Endothelial cell of umbilical vein (primary cell): ENCODE results near the gene LONP2. TPM values are rescaled to one million over a fixed set of nuclear protein-coding genes. Genes with fewer than 3 reads are reported as not detected.
A peak's percentile ranks its signal among the peaks of the same experiment; 100 is the strongest.

Experiments
- BruUV-seq: library from RNA; stranded (reverse); fragments of 400-500 nt; replicated peaks from 2 replicates; lab custom pipeline; 2021; lab: Mats Ljungman, UMichigan
- CTCF ChIA-PET: fragments of 300-600, 350-600 bp; sonication (Branson Sonifier 250); formaldehyde crosslinking; loops from one replicate; lab custom pipeline; 2021; ENCODE audit warnings: antibody characterized with exemption, inconsistent platforms; lab: Charles Lee
- POLR2A ChIA-PET: fragments of 300-600, 350-600 bp; sonication (Branson Sonifier 250); formaldehyde crosslinking; loops from one replicate; lab custom pipeline; 2021; ENCODE audit warnings: antibody characterized with exemption, inconsistent platforms; lab: Charles Lee
- DNase-seq: peaks from one replicate; pipeline ENCODE4 v3.0.0-alpha.2; 2011; ENCODE audit warnings: low read depth, low spot score
- FAIRE-seq: peaks from 2 replicates; lab custom pipeline; 2011; peaks lifted over from hg19 to GRCh38; lab: Jason Lieb, UNC
- H2AFZ ChIP-seq: 2 replicates; pipeline ENCODE4 v1.6.0; 2012; ENCODE audit warnings: low read depth, low read length, control low read depth, inconsistent platforms
- H3K27ac ChIP-seq: 2 replicates; pipeline ENCODE4 v1.5.1; 2011; ENCODE audit warnings: low read depth, mild to moderate bottlenecking, control low read depth, low read length, moderate library complexity; ENCODE audit not compliant: insufficient read depth
- H3K27me3 ChIP-seq, 2 experiments: 2 replicates each; pipeline versions ENCODE4 v1.6.0 to v1.6.1; 2011; ENCODE audit warnings: low read length in 2 of 2, mixed read lengths in 1 of 2; ENCODE audit not compliant: control insufficient read depth in 2 of 2, insufficient read depth in 2 of 2
- H3K36me3 ChIP-seq, 2 experiments: 2 replicates in 1 of 2; 3 replicates in 1 of 2; pipeline ENCODE4 v1.5.1; 2011; ENCODE audit warnings: low read length in 2 of 2, mild to moderate bottlenecking in 1 of 2, moderate library complexity in 1 of 2; ENCODE audit not compliant: control insufficient read depth in 2 of 2, insufficient read depth in 2 of 2; ENCODE audit errors: extremely low read depth in 1 of 2
- H3K4me1 ChIP-seq: 3 replicates; pipeline ENCODE4 v1.5.1; 2011; ENCODE audit warnings: mild to moderate bottlenecking, low read length; ENCODE audit not compliant: control insufficient read depth, insufficient read depth; ENCODE audit errors: extremely low read depth
- H3K4me2 ChIP-seq: 2 replicates; pipeline ENCODE4 v1.6.1; 2011; ENCODE audit warnings: low read length, control low read depth, mixed read lengths; ENCODE audit not compliant: insufficient read depth
- H3K4me3 ChIP-seq, 3 experiments: fragments of 200-600 bp in 1 of 3; sonication (generic), shearing (Covaris generic) in 1 of 3; replicated peaks in 1 of 3; 2 replicates each; pipeline ENCODE4 v1.5.1; 2011 to 2016; ENCODE audit warnings: control low read depth in 3 of 3, low read length in 3 of 3, mild to moderate bottlenecking in 2 of 3, inconsistent platforms in 1 of 3, low read depth in 1 of 3, moderate library complexity in 1 of 3; ENCODE audit not compliant: insufficient read depth in 1 of 3
- H3K79me2 ChIP-seq: 2 replicates; pipeline ENCODE4 v1.6.0; 2012; ENCODE audit warnings: low read length, inconsistent platforms; ENCODE audit not compliant: control insufficient read depth, insufficient read depth
- H3K9ac ChIP-seq: replicated peaks from 2 replicates; pipeline ENCODE3; 2011; ENCODE audit warnings: low read length, control low read depth; ENCODE audit not compliant: insufficient read depth; ENCODE audit errors: extremely low read depth
- H3K9me1 ChIP-seq: replicated peaks from 3 replicates; pipeline ENCODE4 v1.6.0; 2011; ENCODE audit warnings: mild to moderate bottlenecking, low read length; ENCODE audit not compliant: control insufficient read depth, insufficient read depth; ENCODE audit errors: extremely low read depth
- H3K9me3 ChIP-seq: replicated peaks from 2 replicates; pipeline ENCODE4 v1.5.1; 2012; ENCODE audit warnings: low read length, inconsistent platforms; ENCODE audit not compliant: control insufficient read depth, insufficient read depth
- H4K20me1 ChIP-seq: replicated peaks from 2 replicates; pipeline ENCODE3; 2011; ENCODE audit warnings: mild to moderate bottlenecking, low read length; ENCODE audit not compliant: control insufficient read depth, insufficient read depth; ENCODE audit errors: extremely low read depth
- MYC ChIP-seq: IDR thresholded peaks from one replicate; pipeline ENCODE4 v1.6.1; 2011; ENCODE audit warnings: mild to moderate bottlenecking, low read depth, low read length
- POLR2A ChIP-seq: IDR thresholded peaks from 2 replicates; pipeline ENCODE4 v1.6.1; 2012; ENCODE audit warnings: low read depth, mild to moderate bottlenecking, control low read depth, low read length
- POLR2AphosphoS5 ChIP-seq: IDR thresholded peaks from 2 replicates; pipeline ENCODE4 v1.6.1; 2012; ENCODE audit warnings: low read depth, mild to moderate bottlenecking, control low read depth, low read length, moderate library complexity; ENCODE audit not compliant: insufficient read depth
- dilution Hi-C: fragments of 300-500 bp; cut with MboI; formaldehyde crosslinking; loops from one replicate; pipeline ENCODE4 v1.15.0; 2019; ENCODE audit warnings: low sequenced_read_pairs; ENCODE audit not compliant: extremely low pct_ligation_motif_present
- intact Hi-C: fragments of 100-400 bp; cut with micrococcal nuclease; formaldehyde crosslinking; loops from one replicate; pipeline ENCODE4 v1.10.0; 2022
- polyA plus RNA-seq, 4 experiments: library from polyadenylated mRNA; depleted of rRNA in 3 of 4; stranded (reverse) in 3 of 4; unstranded in 1 of 4; fragments of >200 nt; gene quantifications; 2 replicates each; pipeline versions ENCODE4 v1.2.1 to v1.2.3, GENCODE V29; 2011 to 2012; ENCODE audit warnings: missing spikeins in 1 of 4
- total RNA-seq: library from RNA; stranded (reverse); gene quantifications from 2 replicates; pipeline ENCODE4 v1.2.3, GENCODE V29; 2021
- TF ChIP-seq, protein P1 (sequence below): IDR thresholded peaks from 2 replicates; pipeline ENCODE4 v1.6.1; 2011; ENCODE audit not compliant: insufficient read depth, insufficient read length

Gene LONP2
- total and polyA plus RNA-seq, 2 donors (not counting 3 experiments of a cell fraction or from before 2014, with no cell fraction given) = 13.5 to 38.4 TPM

DNA sequence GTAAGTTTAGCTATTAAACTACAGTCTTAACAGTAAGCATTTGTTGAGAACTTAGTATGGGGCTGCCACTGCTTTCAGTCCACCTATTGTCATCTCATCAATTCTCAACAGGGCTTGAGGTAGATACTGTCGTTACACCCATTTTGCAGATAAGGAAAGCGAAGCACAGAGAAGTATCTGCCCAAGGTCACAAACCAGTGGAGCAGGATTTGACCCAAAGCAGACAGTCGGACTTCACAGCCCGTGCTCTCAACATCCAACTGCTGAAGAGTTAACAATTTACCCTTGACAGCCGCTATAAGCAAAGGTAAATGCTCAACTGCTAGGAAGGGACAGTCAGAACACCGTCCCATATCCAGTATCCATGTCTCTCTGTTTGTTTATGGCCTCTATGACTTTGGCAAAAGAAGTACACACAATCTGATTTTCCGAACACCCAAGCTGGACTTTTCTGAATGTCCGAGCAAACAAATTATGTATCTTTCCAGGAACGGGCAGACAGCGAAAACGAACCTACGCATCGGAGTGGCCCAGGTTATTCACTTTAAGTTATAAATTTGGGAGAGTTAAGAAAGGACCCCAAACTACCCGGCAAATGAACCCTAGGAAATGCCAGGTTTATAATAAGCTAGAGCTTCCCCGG, 139.9 kb downstream of the LONP2 start:
- POLR2A ChIA-PET = interaction anchor here (1.5 kb wide), 1 partner anchor 18 kb away, joined by 4 read pairs; no protein-coding TSS in a partner anchor
- intact Hi-C loops = loop anchor here (1.0 to 10.0 kb wide), 4 partner anchors 31 to 139 kb away; partner anchors contain the start of genes ABCC11 and LONP2
- peak overlapping the region; percentile 98 for H3K4me2 ChIP-seq
- no peaks in the 10 kb centered on the region for H3K9me1 ChIP-seq
- H3K27ac ChIP-seq = peak overlapping the region; percentile 65
- DNase-seq = peak; percentile 63
- CTCF ChIA-PET = interaction anchor here (2.7 to 3.3 kb wide), 2 partner anchors 18 to 239 kb away, joined by 12 to 17 read pairs; no protein-coding TSS in a partner anchor
- peaks cover 54% of the 10 kb centered on the region for H3K79me2 ChIP-seq
- TF ChIP-seq POLR2AphosphoS5 (no peak), MYC (no peak)
- peak overlapping the region; percentile 88 for H3K9ac ChIP-seq
- H3K4me1 ChIP-seq = peaks cover 18% of the 10 kb centered on the region
- peak overlapping the region; percentile 64 to 99 (median 77) for H3K4me3 ChIP-seq
- H3K9me3 ChIP-seq = no peaks in the 10 kb centered on the region
- no peaks in the 10 kb centered on the region for H3K36me3 ChIP-seq
- no peak overlapping the region for H2AFZ ChIP-seq
- TSS peak; percentile 57 for BruUV-seq
- no peaks in the 10 kb centered on the region for H3K27me3 ChIP-seq
- dilution Hi-C loops = no loop called here
- peak; percentile 66 for FAIRE-seq
- peaks cover 6% of the 10 kb centered on the region for H4K20me1 ChIP-seq

DNA sequence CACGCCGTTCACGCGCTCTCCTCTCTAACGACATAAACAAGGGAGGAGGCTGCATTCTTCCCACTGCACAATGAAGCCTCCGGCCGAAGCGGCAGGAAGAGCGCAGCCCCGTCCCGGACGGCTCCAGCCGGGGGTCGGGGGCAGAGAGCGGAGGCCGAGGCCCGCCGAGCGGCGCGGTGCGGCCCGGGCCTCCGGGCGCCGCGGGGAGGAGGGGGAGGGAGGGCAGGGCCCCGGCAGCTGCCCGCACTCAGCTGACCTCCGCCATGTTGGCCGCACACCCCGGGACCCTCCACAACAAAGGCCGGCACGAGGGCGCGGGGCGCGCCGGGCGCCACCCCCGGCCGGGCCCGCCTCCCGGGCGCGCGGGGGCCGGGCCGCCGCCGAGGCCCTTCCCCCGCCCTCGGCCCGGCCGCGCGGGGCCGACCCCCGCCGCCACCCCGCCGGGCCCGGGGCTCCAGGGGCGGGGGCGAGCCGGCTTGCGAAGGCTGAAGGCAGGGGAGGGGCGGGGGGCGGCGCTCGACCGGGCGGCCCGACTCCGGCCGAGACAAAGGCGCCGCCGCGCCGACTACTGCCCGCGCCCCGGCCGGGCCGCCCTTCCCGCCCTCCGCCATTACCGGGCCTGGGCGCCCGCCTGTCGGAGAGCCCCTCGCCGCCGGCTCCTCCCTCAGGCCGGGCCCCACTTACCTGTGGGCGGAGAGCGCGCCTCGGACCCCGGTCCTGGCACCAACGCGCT, 140.6 kb downstream of the LONP2 start:
- POLR2A ChIA-PET = interaction anchor here (1.5 kb wide), 1 partner anchor 19 kb away, joined by 4 read pairs; no protein-coding TSS in a partner anchor
- H2AFZ ChIP-seq = peak overlapping the region; percentile 74
- intact Hi-C loops = loop anchor here (1.0 to 10.0 kb wide), 6 partner anchors 18 to 226 kb away; partner anchors contain the start of genes ABCC11, LONP2 and N4BP1

More for the DNA sequence above, 140.6 kb downstream of the LONP2 start:
- Histone ChIP-seq H3K27me3 (no peaks in the 10 kb centered on the region), H3K27ac (peak overlapping the region; percentile 92), H3K9me1 (no peaks in the 10 kb centered on the region), H3K4me3 (peak overlapping the region; percentile 64 to 99 (median 77)), H4K20me1 (peaks cover 6% of the 10 kb centered on the region), H3K9me3 (no peaks in the 10 kb centered on the region), H3K4me2 (peak overlapping the region; percentile 98), H3K4me1 (peaks cover 18% of the 10 kb centered on the region), H3K36me3 (no peaks in the 10 kb centered on the region), H3K9ac (peak overlapping the region; percentile 98), H3K79me2 (peaks cover 47% of the 10 kb centered on the region)
- FAIRE-seq (no peak), DNase-seq (peak; percentile 61)
- BruUV-seq = no TSS peak
- dilution Hi-C loops = no loop called here
- TF ChIP-seq, protein P1, sequence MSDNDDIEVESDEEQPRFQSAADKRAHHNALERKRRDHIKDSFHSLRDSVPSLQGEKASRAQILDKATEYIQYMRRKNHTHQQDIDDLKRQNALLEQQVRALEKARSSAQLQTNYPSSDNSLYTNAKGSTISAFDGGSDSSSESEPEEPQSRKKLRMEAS = no peak
- TF ChIP-seq POLR2A = peak; percentile 7
- CTCF ChIA-PET = interaction anchor here (1.3 to 3.3 kb wide), 5 partner anchors 14 to 246 kb away, joined by 3 to 17 read pairs (median 4); no protein-coding TSS in a partner anchor
